Raji (cell line): ENCODE measurements around the gene RAB6D.
"Not testable (repeated sequence)": the region's sequence is repeated elsewhere in the genome, so short reads cannot be mapped to it uniquely, and the experiment has no call there.

ENCODE experiments used
- POLR2A ChIP-seq: IDR thresholded peaks from 2 replicates; pipeline ENCODE4 v1.6.1; 2011; ENCODE audit warnings: low read depth, low read length, control low read depth; ENCODE audit not compliant: insufficient read depth

RAB6D gene

DNA sequence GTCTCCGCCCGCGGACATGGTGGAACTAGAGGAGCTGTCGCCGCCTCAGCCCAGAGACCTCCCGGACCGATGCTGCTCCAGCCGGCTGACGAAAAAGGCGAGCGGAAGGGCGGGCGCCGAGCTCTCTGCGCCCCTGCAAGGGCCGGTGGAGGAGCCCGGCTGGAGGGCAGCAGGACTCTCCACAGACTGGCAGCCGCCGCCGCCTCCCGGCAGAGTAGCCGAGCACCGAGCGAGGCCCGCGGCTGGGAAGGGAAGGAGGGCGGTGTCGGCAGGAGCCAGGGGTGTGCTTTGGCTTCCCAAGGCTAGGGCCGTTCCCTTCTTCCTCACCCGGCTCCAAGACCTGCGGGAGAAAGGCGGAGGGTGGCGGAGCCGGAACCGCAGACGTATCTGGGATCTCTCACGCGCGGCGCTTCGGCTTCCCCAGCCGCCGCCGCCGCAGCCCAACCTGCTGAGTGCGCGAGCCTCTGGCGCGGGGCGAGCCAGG, at the start of gene RAB6D:
Gene RAB6D (minus strand): TSS at position 466 of the 484 bp plus-strand sequence. CDS start 448 bp downstream, at position 18.
- TF ChIP-seq POLR2A: not testable (repeated sequence)

DNA sequence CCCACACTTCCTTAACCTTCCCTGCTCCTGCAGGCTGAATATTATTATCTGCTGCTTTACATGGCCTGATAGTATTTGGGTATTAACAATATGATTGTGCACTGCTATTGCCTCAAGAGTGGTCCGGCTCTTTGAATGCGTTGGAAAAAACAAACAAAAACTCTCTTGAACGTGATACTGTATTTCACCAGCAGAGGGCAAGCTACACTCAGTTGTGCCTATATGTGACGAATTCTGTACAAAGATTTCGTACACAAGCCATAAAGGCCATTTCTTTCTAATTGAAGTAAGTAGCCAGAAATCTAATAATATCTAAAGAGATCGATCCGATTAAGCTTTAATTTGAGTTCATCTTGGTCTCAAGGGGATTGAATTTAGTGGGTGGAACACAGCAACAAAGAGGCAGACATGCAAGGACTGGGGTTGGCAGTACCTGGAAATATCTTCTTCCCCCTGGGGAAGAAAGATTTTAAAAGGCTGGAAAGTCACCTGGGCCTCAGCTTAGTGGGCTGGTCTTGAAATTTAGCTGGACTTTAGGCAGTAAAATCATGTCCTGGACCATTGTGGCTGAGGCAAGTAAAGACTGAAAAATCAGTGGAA, 49.3 kb upstream of the RAB6D start:
- TF ChIP-seq POLR2A: no peak

DNA sequence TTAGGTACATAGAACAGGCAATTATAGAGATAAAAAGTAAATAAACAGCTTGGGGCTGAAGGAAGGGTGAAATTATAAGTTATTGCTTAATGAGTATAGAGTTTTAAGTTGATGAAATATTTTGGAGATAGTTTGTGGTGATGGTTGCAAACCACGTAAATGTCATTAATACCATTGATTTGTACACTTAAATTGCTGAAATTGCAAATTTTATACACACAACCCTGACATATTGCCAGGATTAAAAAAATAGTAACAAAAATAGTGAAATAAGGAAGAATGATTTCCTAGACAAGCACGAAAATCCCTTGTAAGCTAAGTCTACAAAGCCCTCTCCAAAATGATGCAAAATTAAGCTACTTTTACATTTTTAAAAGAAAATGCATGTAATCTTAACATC, 46.2 kb upstream of the RAB6D start:
- TF ChIP-seq POLR2A: no peak

DNA sequence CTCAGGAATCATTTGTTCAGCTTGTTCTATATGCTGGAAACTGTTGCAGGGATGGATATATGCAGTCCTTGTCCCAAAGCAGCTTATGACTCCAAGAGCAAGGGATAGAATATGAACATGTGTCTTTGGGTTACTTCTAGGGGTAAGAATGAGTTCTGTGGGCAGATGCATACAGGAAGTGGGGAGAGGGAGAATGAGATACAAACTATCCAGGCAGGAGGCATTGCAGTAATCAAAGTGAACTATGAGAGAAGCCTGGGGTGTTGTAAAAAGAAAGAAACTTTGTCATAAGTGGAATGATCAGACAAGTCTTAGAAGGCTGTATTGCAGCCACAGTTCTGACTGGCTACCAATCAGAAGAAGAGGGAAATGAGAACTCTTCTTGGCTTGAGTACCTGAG, 44.8 kb upstream of the RAB6D start:
- TF ChIP-seq POLR2A: no peak

DNA sequence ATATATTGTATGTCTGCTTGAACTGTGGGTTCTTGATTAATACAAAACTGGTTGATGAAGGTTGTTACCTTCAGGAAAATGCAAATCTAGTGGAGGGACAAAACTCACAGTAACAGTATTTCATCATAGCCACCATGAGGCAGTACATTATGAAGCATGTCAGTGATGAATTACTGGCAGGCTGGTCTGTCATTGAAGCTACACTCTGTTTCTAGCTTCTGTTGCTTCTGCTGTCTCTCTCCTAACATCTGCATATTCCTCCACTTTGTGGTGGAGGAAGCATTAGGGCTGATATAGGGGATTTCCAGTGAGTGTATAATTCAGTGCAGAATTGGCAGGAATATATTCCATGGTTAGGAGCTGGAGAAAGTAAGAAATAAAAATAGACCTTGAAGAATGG, 44.2 kb upstream of the RAB6D start:
- TF ChIP-seq POLR2A: no peak

DNA sequence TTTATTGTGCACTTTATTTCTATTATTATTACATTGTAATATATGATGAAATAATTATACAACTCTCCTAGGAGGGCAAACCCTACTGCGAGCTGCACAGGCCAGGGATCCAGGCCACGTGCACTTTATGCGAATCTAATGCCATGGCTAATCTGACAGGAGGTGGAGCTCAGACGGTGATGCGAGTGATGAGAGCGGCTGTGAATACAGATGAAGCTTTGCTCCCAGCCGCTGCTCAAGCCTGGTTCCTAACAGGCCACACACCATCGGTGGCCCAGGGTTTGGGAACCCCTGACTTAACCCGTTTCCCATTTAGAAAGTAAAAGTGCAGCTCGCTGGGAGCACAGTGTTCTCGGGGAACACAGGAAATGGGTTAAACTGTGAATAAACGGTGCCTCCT, 40.8 kb upstream of the RAB6D start:
- no peak for TF ChIP-seq POLR2A

DNA sequence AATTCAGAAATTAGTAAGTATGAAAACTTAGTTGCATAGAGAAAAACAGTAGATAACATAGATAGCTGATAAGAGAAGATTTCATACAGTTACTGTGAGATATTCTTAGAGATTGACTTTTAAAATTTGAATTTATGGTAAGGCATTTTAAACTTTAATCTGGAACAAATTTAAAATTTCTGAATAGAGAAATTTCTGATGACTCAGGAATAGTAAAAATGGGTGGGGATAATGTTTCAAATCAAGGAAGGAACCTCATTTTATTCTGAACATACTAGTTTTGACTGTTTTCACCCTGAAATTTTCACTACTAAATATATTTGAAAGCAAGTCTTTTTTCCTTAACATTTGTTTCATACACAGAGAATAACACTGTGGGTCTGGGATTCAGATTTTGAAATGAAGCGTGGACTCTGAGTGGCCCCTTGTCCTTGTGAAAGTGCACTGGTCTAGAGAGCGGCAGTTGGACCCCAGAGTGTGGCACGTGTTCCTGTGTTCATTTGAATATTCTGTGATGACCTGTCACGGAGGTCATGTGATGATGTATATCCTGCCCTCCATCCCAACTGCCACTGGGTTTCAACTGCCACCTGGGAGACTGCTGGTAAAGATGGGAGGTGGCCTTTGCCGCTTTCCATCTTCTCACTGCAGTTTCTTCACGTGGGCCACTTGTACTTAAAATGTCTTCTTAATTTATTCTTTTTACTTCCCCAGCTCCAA, 38.5 kb upstream of the RAB6D start:
- no peak for TF ChIP-seq POLR2A

DNA sequence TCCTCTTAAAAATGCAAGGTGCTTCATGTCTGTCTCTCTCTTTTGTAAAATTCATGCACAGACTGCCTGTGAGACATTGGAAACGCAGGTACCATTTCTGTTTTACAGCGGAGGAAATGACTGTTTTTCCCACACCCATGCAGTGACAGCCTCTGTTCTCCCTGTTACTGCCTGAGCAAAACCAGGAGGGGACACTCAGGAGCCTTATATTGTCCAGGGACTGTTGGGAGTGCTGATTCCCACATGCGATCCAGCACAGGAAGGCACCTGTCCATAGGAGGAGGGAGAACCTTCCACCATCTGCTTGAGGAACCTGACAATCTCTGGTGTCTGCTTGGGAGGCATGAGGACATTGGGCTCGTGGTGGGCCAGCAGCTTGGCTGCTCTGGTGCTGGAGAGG, 36.9 kb upstream of the RAB6D start:
- no peak for TF ChIP-seq POLR2A

DNA sequence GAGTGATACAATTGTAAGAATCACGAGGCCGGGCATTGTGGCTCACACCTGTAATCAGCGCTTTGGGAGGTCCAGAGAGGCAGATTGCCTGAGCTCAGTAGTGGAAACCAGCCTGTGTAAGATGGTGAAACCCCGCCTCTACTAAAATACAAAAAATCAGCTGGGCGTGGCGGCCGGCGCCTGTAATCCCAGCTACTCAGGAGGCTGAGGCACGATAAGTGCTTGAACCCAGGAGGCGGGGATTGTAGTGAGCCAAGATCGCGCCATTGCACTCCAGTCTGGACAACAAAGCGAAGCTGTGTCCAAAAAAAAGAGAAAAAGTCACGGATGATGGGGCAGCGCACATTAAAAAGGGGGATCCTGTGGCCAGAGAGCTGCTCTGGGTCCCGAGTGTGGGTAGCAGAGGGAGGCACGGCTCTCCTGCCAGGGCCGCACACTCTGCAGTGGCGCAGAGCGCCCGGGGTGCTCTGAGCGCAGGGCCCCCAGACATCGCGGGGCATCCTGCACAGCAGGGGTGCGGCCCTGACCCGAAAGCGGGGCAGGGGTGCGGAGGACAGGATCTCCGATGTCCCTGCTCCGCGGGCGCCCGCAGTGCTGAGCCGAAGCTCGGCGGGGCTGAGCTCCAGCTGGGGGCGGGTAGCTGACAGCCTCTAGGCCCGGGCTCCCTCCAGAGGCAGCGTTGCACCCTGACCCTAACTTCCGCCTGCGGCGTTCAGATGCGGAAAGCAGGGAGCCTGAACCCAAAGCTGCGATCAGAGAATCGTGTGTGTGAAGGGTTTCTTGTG, 30.4 kb upstream of the RAB6D start:
- no peak for TF ChIP-seq POLR2A

DNA sequence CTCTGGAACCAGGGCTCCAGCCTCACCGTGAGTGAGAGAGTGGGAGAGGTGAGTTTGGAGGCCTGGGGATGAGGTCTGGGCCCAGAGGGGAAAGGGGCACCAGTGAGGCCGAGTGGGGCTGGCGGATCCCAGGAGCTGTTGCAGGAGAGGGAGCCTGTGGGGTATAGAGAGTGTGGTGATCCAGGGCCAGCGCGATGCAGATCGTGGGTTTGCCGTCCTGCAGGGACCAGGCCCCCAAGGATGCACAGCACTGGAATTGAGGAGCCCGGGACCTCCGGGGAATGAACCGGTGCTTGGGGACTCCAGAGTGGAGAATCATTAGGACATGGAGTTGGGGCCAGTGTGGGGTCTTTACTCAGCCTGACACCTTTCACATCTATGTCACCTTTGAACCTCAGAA, 25.7 kb upstream of the RAB6D start:
- no peak for TF ChIP-seq POLR2A

DNA sequence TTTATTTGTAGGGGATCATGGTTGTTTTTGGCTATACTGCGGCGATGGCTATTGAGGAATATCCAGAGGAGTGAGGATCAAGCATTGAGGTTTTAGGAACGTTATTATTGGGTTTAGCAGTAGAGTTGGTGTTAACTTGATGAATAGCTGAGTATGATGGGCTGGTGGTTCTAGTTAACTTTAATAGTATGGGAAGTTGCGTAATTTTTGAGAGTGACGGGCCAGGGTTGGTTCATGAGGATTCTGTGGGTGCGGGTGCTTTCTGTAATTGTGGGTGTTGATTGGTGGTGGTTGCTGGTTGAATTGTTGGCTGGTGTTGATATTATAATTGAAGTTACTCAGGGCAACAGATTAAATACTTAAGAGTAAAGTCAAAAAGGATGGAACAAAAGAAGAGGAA, 6.0 kb upstream of the RAB6D start:
- TF ChIP-seq POLR2A: no peak

DNA sequence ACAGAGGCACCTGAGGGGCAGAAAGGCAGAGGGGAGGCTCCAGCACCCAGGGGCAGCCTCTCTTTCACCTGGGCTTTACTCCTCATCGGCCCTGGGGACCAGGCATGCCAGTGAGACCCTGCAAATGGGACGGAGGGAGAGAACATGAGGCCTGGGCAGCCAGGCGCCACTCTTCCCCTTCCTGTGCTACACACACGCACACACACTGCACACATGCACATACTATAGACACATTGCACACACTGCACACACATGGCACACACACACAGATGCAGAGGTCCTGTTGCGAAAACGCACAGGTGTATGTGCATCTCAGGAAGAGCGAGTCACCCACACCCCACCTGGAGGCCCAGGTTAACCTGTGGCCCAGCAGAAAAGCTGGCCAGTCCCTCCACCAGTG, 3.4 kb upstream of the RAB6D start:
- no peak for TF ChIP-seq POLR2A

DNA sequence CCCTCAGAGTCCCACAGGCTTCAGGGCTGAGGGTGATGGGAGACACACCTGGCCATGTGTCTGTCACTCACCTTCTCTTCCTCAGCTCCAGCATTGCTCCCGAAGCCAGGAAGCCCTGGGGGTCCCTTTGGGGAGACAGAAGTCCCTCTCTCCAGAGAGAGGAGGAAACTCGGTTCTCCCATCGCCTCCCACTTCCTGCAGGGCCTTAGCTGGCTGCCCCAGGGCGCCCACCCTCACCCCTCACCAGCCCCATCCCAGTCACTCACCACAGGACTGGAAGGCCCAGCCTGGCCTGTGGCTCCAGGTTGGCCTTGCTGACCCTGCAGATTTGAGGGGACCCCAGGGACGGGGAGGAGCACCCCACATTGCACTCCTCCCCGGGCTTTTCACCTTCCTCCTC, 2.7 kb upstream of the RAB6D start:
- TF ChIP-seq POLR2A: no peak

DNA sequence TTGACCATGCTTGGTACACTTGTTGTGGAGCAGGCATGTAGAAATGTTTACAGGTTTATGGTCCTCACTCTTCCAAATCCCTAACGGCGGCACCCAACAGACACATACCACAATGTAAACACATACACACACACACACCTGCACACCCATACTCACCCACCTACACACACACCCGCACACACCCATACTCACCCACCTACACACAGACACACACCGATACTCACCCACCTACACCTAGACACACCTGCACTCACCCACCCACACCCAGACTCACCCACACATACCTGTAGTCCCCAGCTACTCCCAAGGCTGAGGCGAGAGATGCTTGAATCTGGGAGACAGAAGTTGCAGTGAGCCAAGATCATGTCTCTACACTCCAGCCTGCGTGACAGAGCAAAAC, 1.5 kb upstream of the RAB6D start:
- TF ChIP-seq POLR2A: no peak

DNA sequence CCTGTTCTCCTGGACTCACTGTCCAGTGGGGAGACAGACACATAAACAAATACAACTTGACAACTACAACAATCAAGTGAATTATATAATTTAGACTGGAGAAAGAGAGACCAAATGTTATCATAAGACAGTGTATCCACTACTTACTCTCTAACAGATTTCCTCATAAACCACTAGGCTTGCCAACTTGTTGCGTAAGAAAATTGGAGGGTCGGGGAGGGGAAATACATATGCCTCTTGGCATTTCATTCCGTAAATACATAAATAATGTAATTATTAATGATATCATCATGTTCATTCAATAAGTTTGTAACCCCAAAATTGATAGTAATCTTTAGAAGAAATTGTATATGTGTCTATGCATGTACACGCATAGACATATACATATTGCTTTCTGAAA, 14.9 kb downstream of the RAB6D start:
- TF ChIP-seq POLR2A: no peak

DNA sequence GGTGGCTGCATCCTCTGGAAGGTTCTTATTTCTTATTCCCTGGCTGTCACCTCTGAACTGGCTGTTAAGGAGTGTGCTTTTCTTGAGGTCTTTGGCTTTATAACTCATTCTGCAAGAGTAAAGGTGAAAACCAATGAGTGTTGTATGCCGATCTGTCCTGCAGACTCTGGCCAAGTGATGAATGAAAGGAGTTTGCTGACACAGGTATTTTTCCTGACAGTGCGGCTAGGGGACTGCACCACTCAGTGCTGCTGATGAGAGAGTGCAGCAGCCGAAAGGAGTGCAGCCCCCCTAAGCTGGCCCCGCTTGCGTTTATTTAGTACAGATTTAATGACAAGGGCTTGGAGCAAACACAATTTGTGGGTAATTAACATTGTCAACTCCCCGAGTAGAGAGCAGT, 41.8 kb downstream of the RAB6D start:
- no peak for TF ChIP-seq POLR2A
